Liver (tissue), 9 donors: ENCODE measurements around the gene FZD1. TPM values are rescaled to one million over a fixed set of nuclear protein-coding genes. Genes with fewer than 3 reads are reported as not detected.

Source experiments
- DNase-seq: peaks from one replicate; pipeline ENCODE4 v3.0.0-alpha.2; 2017; ENCODE audit warnings: low spot score
- H3K27ac ChIP-seq, 2 donors: one replicate each; pipeline ENCODE4 v1.7.0; 2013; ENCODE audit warnings: inconsistent platforms in 2 of 2, low read length in 2 of 2, control low read depth in 1 of 2, low read depth in 1 of 2, mild to moderate bottlenecking in 1 of 2
- H3K27me3 ChIP-seq, 4 donors: one replicate each; pipeline versions ENCODE4 v1.6.1 to v1.7.0; 2013; ENCODE audit warnings: low read length in 3 of 4, inconsistent platforms in 1 of 4, mild to moderate bottlenecking in 1 of 4, moderate library complexity in 1 of 4; ENCODE audit not compliant: control insufficient read depth in 4 of 4, insufficient read depth in 4 of 4
- H3K36me3 ChIP-seq, 4 donors: one replicate each; pipeline versions ENCODE4 v1.6.1 to v1.7.0; 2013; ENCODE audit warnings: low read length in 3 of 4, mild to moderate bottlenecking in 3 of 4, low read depth in 1 of 4, moderate library complexity in 1 of 4; ENCODE audit not compliant: control insufficient read depth in 4 of 4, insufficient read depth in 3 of 4
- H3K4me1 ChIP-seq, 4 donors: one replicate each; pipeline versions ENCODE4 v1.6.1 to v1.7.0; 2013; ENCODE audit warnings: low read length in 3 of 4, mild to moderate bottlenecking in 3 of 4, moderate library complexity in 1 of 4; ENCODE audit not compliant: control insufficient read depth in 4 of 4, insufficient read depth in 4 of 4
- H3K4me3 ChIP-seq, 3 donors: one replicate each; pipeline versions ENCODE4 v1.6.1 to v1.7.0; 2013; ENCODE audit warnings: low read length in 3 of 3, control low read depth in 1 of 3, low read depth in 1 of 3, mild to moderate bottlenecking in 1 of 3
- H3K9ac ChIP-seq, 2 donors: one replicate each; pipeline ENCODE4 v1.7.0; 2013; ENCODE audit warnings: low read length in 2 of 2, mild to moderate bottlenecking in 2 of 2, moderate library complexity in 2 of 2, control low read depth in 1 of 2, low read depth in 1 of 2
- H3K9me3 ChIP-seq, 4 donors: one replicate each; pipeline versions ENCODE4 v1.6.1 to v1.7.0; 2013; ENCODE audit warnings: low read length in 3 of 4; ENCODE audit not compliant: control insufficient read depth in 4 of 4
- CTCF ChIP-seq: fragments of 150-350 bp; IDR thresholded peaks from 2 replicates; pipeline ENCODE4 v1.5.1; 2017; ENCODE audit warnings: improper control_type of control experiment, low read depth, low read length; ENCODE audit not compliant: missing input control
- EGR1 ChIP-seq, 2 donors: IDR thresholded peaks; 2 replicates each; pipeline ENCODE4 v1.6.1; 2016 to 2018; ENCODE audit warnings: antibody characterized with exemption in 2 of 2, low read depth in 2 of 2
- FOXA1 ChIP-seq: IDR thresholded peaks from 2 replicates; pipeline ENCODE4 v1.6.1; 2016; ENCODE audit warnings: antibody characterized with exemption
- FOXA2 ChIP-seq: IDR thresholded peaks from 2 replicates; pipeline ENCODE4 v1.6.1; 2016; ENCODE audit warnings: antibody characterized with exemption
- GABPA ChIP-seq, 2 donors: IDR thresholded peaks in 1 of 2; conservative IDR thresholded peaks in 1 of 2; 2 replicates each; pipeline ENCODE4 v1.6.1; 2016; ENCODE audit warnings: antibody characterized with exemption in 2 of 2, mild to moderate bottlenecking in 1 of 2, moderate library complexity in 1 of 2
- HNF4A ChIP-seq, 2 donors: conservative IDR thresholded peaks; 2 replicates each; pipeline ENCODE4 v1.6.1; 2016; ENCODE audit warnings: antibody characterized with exemption in 2 of 2, mild to moderate bottlenecking in 2 of 2
- HNF4G ChIP-seq: IDR thresholded peaks from 2 replicates; pipeline ENCODE4 v1.6.1; 2016; ENCODE audit warnings: antibody characterized with exemption
- JUND ChIP-seq, 2 donors: IDR thresholded peaks; 2 replicates each; pipeline ENCODE4 v1.6.1; 2016; ENCODE audit warnings: antibody characterized with exemption in 2 of 2
- NR2F2 ChIP-seq: IDR thresholded peaks from 2 replicates; pipeline ENCODE4 v1.6.1; 2016; ENCODE audit warnings: antibody characterized with exemption
- RAD21 ChIP-seq, 2 donors: IDR thresholded peaks; 2 replicates each; pipeline ENCODE4 v1.6.1; 2016; ENCODE audit warnings: antibody characterized with exemption in 2 of 2, mild to moderate bottlenecking in 2 of 2
- RXRA ChIP-seq, 2 donors: IDR thresholded peaks; 2 replicates each; pipeline ENCODE4 v1.6.1; 2017 to 2018; ENCODE audit warnings: antibody characterized with exemption in 2 of 2, mild to moderate bottlenecking in 1 of 2
- SP1 ChIP-seq: IDR thresholded peaks from 2 replicates; pipeline ENCODE4 v1.6.1; 2018; ENCODE audit warnings: antibody characterized with exemption, mild to moderate bottlenecking
- TAF1 ChIP-seq: conservative IDR thresholded peaks from 2 replicates; pipeline ENCODE4 v1.6.1; 2016; ENCODE audit warnings: antibody characterized with exemption, mild to moderate bottlenecking
- YY1 ChIP-seq: IDR thresholded peaks from 2 replicates; pipeline ENCODE4 v1.6.1; 2016; ENCODE audit warnings: antibody characterized with exemption, mild to moderate bottlenecking
- WGBS: extraction: QIAGEN DNeasy Blood & Tissue Kit; methylation state at CpG from one replicate; pipeline ENCODE4 v1.1.7; 2013; 5-methylcytosine and 5-hydroxymethylcytosine counted together
- polyA plus RNA-seq, 2 donors: library from polyadenylated mRNA; stranded (reverse) in 1 of 2; unstranded in 1 of 2; fragments of 200-250 nt in 1 of 2; fragments of >200 nt in 1 of 2; fragmentation: Nextera tagmentation in 1 of 2; extraction: Ambion mirVana in 1 of 2; gene quantifications; one replicate each; pipeline versions ENCODE4 v1.2.1 to v1.2.3, GENCODE V29; 2013 to 2015
- total RNA-seq, 2 donors: library from RNA; depleted of rRNA; stranded (reverse); fragments of >200 nt; gene quantifications; one replicate each; pipeline ENCODE4 v1.2.3, GENCODE V29; 2014
- TF ChIP-seq, protein P1 (sequence below): IDR thresholded peaks from 2 replicates; pipeline ENCODE4 v1.6.1; 2016; ENCODE audit warnings: antibody characterized with exemption
- TF ChIP-seq, protein P2 (sequence below): IDR thresholded peaks from 2 replicates; pipeline ENCODE4 v1.6.1; 2016; ENCODE audit warnings: antibody characterized with exemption
- donor health status: healthy.
- donor health status: healthy.
- donor health status: healthy.
- donor health status: healthy.
- donor health status: healthy.

FZD1 gene
- total and polyA plus RNA-seq, 4 donors, result 0.68 to 3.8 (median 2.6) TPM

- Histone ChIP-seq H3K4me1 (no peaks in the 10 kb centered on the region), H3K36me3 (no peaks in the 10 kb centered on the region), H3K9me3 (no peaks in the 10 kb centered on the region), H3K27ac (no peak overlapping the region), H3K9ac (no peak overlapping the region), H3K27me3 (no peaks in the 10 kb centered on the region), H3K4me3 (no peak overlapping the region)
- no peak for TF ChIP-seq CTCF
- no peak for TF ChIP-seq FOXA1
- TF ChIP-seq HNF4A (conservative IDR thresholded peaks at IDR 0.05), result no peak
- TF ChIP-seq TAF1, result no peak
- TF ChIP-seq HNF4G, result no peak
- no peak for TF ChIP-seq YY1
- TF ChIP-seq, protein P1, sequence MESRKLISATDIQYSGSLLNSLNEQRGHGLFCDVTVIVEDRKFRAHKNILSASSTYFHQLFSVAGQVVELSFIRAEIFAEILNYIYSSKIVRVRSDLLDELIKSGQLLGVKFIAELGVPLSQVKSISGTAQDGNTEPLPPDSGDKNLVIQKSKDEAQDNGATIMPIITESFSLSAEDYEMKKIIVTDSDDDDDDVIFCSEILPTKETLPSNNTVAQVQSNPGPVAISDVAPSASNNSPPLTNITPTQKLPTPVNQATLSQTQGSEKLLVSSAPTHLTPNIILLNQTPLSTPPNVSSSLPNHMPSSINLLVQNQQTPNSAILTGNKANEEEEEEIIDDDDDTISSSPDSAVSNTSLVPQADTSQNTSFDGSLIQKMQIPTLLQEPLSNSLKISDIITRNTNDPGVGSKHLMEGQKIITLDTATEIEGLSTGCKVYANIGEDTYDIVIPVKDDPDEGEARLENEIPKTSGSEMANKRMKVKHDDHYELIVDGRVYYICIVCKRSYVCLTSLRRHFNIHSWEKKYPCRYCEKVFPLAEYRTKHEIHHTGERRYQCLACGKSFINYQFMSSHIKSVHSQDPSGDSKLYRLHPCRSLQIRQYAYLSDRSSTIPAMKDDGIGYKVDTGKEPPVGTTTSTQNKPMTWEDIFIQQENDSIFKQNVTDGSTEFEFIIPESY, result no peak
- TF ChIP-seq RAD21 (IDR thresholded peaks at IDR 0.05), result no peak
- TF ChIP-seq, protein P2, sequence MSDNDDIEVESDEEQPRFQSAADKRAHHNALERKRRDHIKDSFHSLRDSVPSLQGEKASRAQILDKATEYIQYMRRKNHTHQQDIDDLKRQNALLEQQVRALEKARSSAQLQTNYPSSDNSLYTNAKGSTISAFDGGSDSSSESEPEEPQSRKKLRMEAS, result no peak
- TF ChIP-seq FOXA2, result no peak
- no peak for TF ChIP-seq SP1
- TF ChIP-seq RXRA (IDR thresholded peaks at IDR 0.05), result no peak
- no peak for TF ChIP-seq NR2F2
- WGBS, result 67% methylated on average over 1 of the region's 1 CpG
- DNase-seq, result no peak
These were observed 52.2 kb downstream of the FZD1 start for GRCh38 chr7:91316426-91316825.

DNA sequence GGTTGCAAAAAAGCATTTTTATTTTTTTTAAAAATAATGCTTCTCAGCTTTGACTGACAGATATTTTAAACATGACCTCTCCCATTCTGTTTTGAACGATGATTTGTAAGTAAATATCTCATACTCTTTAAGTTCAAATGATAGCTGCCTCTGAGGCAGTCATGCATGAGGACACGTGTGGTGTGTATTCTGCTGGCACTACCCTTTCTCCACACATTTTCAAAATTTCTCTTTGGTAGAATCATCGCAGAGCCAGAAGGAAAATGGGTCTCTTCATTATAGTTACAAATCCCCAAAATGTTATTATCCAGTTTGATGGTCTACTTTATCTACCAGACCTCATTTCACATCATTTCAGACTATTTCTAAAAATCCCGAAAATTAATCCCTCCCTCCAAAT lies 55.1 kb downstream of the FZD1 start:
- H3K36me3 ChIP-seq, result no peaks in the 10 kb centered on the region
- no peaks in the 10 kb centered on the region for H3K9me3 ChIP-seq
- H3K4me1 ChIP-seq, result no peaks in the 10 kb centered on the region
- no peak overlapping the region for H3K4me3 ChIP-seq
- H3K27ac ChIP-seq, result no peak overlapping the region
- 74% methylated on average over 4 of the region's 4 CpGs for WGBS
- DNase-seq, result no peak
- TF ChIP-seq HNF4G (no peak), JUND (IDR thresholded peaks at IDR 0.05) (no peak), FOXA2 (no peak), SP1 (no peak), HNF4A (conservative IDR thresholded peaks at IDR 0.05) (no peak), EGR1 (IDR thresholded peaks at IDR 0.05; ENCODE audit: low read depth in 2 of 2) (no peak), RAD21 (IDR thresholded peaks at IDR 0.05) (no peak), GABPA (IDR thresholded peaks at IDR 0.05 in 1 of 2, conservative IDR thresholded peaks at IDR 0.05 in 1 of 2) (no peak), TAF1 (no peak)
- TF ChIP-seq, protein P2, result no peak
- H3K27me3 ChIP-seq, result no peaks in the 10 kb centered on the region
- H3K9ac ChIP-seq, result no peak overlapping the region
